H1 (cell line): ENCODE results near the gene FANCM. TPM values are rescaled to one million over a fixed set of nuclear protein-coding genes. Genes with fewer than 3 reads are reported as not detected.

Experiments
- KDM1A ChIP-seq: fragments of 200-600, 300-600 bp; sonication (generic); IDR thresholded peaks from 2 replicates; pipeline ENCODE4 v1.7.1; 2016; ENCODE audit warnings: mild to moderate bottlenecking, low read length, borderline replicate concordance
- polyA plus RNA-seq, 7 experiments: library from polyadenylated mRNA; depleted of rRNA in 3 of 7; stranded (reverse) in 5 of 7; unstranded in 2 of 7; fragments of >200 nt in 5 of 7; fragments of 200-250 nt in 2 of 7; gene quantifications; 1 replicate in 5 of 7; 2 replicates in 1 of 7; 4 replicates in 1 of 7; pipeline versions ENCODE4 v1.2.1 to v1.2.3, GENCODE V29; 2011 to 2013; ENCODE audit warnings: missing spikeins in 2 of 7, mixed read lengths in 2 of 7
- total RNA-seq: library from RNA; stranded (reverse); fragmentation: NEBNext Ultra II Directional; extraction: Animal tissue kit (Norgen Biotek cat#: 25700); gene quantifications from 2 replicates; pipeline ENCODE4 v1.2.1, GENCODE V29; 2021
- TF ChIP-seq, protein P1 (sequence below): IDR thresholded peaks from 2 replicates; pipeline ENCODE4 v1.6.1; 2011; ENCODE audit warnings: low read length, improper control_type of control experiment

FANCM gene
- total and polyA plus RNA-seq, 2 of the 8 experiments (the other 6 are each of a cell fraction or from before 2014, with no cell fraction given) = 3.2 to 10.5 TPM

DNA sequence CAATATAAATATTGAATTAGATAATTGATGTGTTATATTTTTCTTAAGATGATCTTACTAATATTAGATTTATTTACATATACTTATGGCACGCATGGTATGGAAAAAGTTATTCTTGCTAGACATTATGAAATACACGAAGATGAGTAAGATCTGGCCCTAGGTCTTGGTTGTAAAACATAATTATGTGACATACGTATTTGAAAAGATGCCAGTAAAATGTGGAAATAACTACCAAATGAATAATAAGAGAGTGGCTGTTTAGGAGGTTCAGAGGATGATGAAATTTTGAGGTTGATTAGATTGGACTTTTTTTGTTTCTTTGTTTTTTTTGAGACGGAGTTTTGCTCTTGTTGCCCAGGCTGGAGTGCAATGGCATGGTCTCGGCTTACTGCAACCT, 41.3 kb downstream of the FANCM start (continued):
- TF ChIP-seq KDM1A = no peak
- TF ChIP-seq, protein P1, sequence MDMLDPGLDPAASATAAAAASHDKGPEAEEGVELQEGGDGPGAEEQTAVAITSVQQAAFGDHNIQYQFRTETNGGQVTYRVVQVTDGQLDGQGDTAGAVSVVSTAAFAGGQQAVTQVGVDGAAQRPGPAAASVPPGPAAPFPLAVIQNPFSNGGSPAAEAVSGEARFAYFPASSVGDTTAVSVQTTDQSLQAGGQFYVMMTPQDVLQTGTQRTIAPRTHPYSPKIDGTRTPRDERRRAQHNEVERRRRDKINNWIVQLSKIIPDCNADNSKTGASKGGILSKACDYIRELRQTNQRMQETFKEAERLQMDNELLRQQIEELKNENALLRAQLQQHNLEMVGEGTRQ = no peak
